Inflammatory macrophage treated with lipopolysaccharide for 4 hours (primary cell): ENCODE results near the gene NOC3L.
"Not testable (repeated sequence)": the region's sequence is repeated elsewhere in the genome, so short reads cannot be mapped to it uniquely, and the experiment has no call there.

Experiments used
- DNase-seq: peaks from one replicate; pipeline ENCODE4 v3.0.0-alpha.2; 2020

Gene NOC3L

GRCh38 chr10:94358480-94358879 lies 4.3 kb downstream of the NOC3L start:
- DNase-seq: no peak

- DNase-seq: no peak
Measured at GRCh38 chr10:94357193-94357592, 5.5 kb downstream of the NOC3L start.

GRCh38 chr10:94355841-94356240 lies 6.9 kb downstream of the NOC3L start:
- no peak for DNase-seq

- DNase-seq: no peak
Measured at GRCh38 chr10:94353336-94353735, 9.4 kb downstream of the NOC3L start.

GRCh38 chr10:94351089-94351488 lies 11.7 kb downstream of the NOC3L start:
- DNase-seq: no peak

- DNase-seq: not testable (repeated sequence)
Measured at GRCh38 chr10:94350500-94350899, 12.2 kb downstream of the NOC3L start.

GRCh38 chr10:94349327-94349726 lies 13.4 kb downstream of the NOC3L start:
- DNase-seq: no peak

GRCh38 chr10:94344522-94345122 lies 18.1 kb downstream of the NOC3L start:
- DNase-seq: no peak

GRCh38 chr10:94343151-94343550 lies 19.6 kb downstream of the NOC3L start:
- no peak for DNase-seq

GRCh38 chr10:94334857-94335256 lies 27.9 kb downstream of the NOC3L start:
- DNase-seq: no peak

- DNase-seq: no peak
Measured at GRCh38 chr10:94333051-94333450, 29.7 kb downstream of the NOC3L start.

- no peak for DNase-seq
Measured at GRCh38 chr10:94328613-94329012, 34.1 kb downstream of the NOC3L start.

- DNase-seq: no peak
Measured at GRCh38 chr10:94327649-94328048, 35.1 kb downstream of the NOC3L start.

- DNase-seq: no peak
Measured at GRCh38 chr10:94324609-94325233, 38.0 kb downstream of the NOC3L start.

- peak; percentile 56 for DNase-seq
Measured at GRCh38 chr10:94320285-94320914, 42.3 kb downstream of the NOC3L start.

GRCh38 chr10:94316560-94316959 lies 46.2 kb downstream of the NOC3L start:
- DNase-seq: peak; percentile 4

GRCh38 chr10:94315975-94316464 lies 46.7 kb downstream of the NOC3L start:
- no peak for DNase-seq

GRCh38 chr10:94315024-94315451 lies 47.7 kb downstream of the NOC3L start:
- DNase-seq: no peak

- no peak for DNase-seq
Measured at GRCh38 chr10:94310369-94310768, 52.4 kb downstream of the NOC3L start.

- no peak for DNase-seq
Measured at GRCh38 chr10:94308866-94309265, 53.9 kb downstream of the NOC3L start.

GRCh38 chr10:94307046-94307615 lies 55.6 kb downstream of the NOC3L start:
- DNase-seq: no peak

GRCh38 chr10:94303929-94304328 lies 58.8 kb downstream of the NOC3L start:
- no peak for DNase-seq

- no peak for DNase-seq
Measured at GRCh38 chr10:94300042-94300441, 62.7 kb downstream of the NOC3L start.

GRCh38 chr10:94299417-94299816 lies 63.3 kb downstream of the NOC3L start:
- no peak for DNase-seq
